GM06990 (cell line): ENCODE data around the gene LRP5.
"Not testable (repeated sequence)": the region's sequence is repeated elsewhere in the genome, so short reads cannot be mapped to it uniquely, and the experiment has no call there.

Experiments used
- DNase-seq: peaks from one replicate; pipeline ENCODE4 v3.0.0-alpha.2; 2011; ENCODE audit not compliant: insufficient read length; ENCODE audit errors: extremely low read depth
- H3K27me3 ChIP-seq: replicated peaks from 2 replicates; pipeline ENCODE4 v1.6.0; 2011; ENCODE audit warnings: low read length; ENCODE audit not compliant: control insufficient read depth, insufficient read depth
- H3K36me3 ChIP-seq: 2 replicates; pipeline ENCODE4 v1.5.1; 2011; ENCODE audit warnings: low read length; ENCODE audit not compliant: control insufficient read depth, insufficient read depth
- H3K4me3 ChIP-seq: replicated peaks from 2 replicates; pipeline ENCODE4 v1.5.1; 2011; ENCODE audit warnings: low read depth, mild to moderate bottlenecking, control low read depth, low read length
- CTCF ChIP-seq: IDR thresholded peaks from 2 replicates; pipeline ENCODE4 v1.5.1; 2011; ENCODE audit warnings: low read length, control low read depth, mild to moderate bottlenecking, inconsistent platforms; ENCODE audit not compliant: insufficient read depth, poor library complexity, severe bottlenecking

Gene LRP5

GRCh38 chr11:68445531-68446035 is 133.2 kb downstream of the LRP5 start:
- TF ChIP-seq CTCF: no peak
- peaks cover 2% of the 10 kb centered on the region for H3K36me3 ChIP-seq

GRCh38 chr11:68446046-68446725 is 133.8 kb downstream of the LRP5 start:
- Histone ChIP-seq H3K36me3 (peaks cover 2% of the 10 kb centered on the region), H3K4me3 (no peak overlapping the region), H3K27me3 (no peaks in the 10 kb centered on the region)
- no peak for DNase-seq
- TF ChIP-seq CTCF: no peak

More at GRCh38 chr11:68445531-68446035, 133.2 kb downstream of the LRP5 start:
- H3K4me3 ChIP-seq: no peak overlapping the region
- H3K27me3 ChIP-seq: no peaks in the 10 kb centered on the region
- DNase-seq: no peak

DNA sequence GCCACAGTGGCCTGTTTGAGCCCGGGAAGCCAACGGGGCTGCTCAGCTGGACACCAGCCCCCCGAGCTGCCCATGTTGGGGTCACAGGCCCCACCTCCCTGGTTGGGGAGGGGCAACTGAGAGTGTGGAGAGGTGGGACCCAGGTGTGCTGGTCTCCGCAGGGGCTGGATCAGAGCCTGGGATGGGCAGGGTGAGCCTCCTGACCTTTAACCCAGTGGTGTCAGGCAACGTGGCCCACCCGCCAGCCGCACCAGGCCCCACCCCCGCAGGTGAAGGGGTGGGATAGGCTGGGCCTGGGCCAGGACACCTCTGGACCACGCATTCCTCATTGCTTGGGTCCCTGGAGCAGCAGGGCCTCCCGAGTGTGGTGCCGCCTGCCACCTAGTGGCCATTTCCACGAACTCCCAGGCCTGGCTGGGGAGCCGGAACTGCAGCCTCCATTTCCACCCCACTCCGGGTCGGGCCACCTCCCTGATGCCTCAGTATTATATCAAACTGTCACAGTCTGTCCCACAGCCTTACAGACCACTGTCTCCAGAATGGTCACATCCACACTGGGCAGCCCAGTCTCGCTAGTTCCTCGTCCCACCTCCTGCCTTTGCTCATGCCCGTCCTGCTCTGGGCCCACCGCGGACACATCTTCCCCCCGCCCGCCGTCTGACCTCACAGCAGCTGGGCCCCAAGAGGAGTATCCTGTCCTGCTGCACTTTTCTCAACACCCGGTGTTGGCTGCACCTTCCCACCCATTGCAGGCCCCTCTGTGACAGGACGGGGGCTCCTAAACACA is 134.8 kb downstream of the LRP5 start:
- peak; percentile 63 for DNase-seq
- Histone ChIP-seq H3K36me3 (peaks cover 2% of the 10 kb centered on the region), H3K4me3 (no peak overlapping the region), H3K27me3 (no peaks in the 10 kb centered on the region)
- TF ChIP-seq CTCF: peak; percentile 93

DNA sequence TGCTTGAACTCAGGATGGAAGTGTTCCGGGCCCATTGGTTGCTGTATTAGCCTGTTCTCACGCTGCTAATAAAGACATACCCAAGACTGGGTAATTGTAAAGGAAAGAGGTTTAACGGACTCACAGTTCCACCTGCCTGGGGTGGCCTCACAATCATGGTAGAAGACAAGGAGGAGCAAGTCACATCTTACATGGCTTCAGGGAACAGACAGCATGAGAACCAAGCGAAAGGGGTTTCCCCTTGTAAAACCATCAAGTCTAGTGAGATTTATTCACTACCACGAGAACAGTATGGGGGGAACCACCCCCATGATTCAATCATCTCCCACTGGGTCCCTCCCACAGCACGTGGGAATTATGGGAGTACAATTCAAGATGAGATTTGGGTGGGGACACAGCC is 135.5 kb downstream of the LRP5 start:
- not testable (repeated sequence) for H3K27me3 ChIP-seq, DNase-seq, H3K4me3 ChIP-seq, H3K36me3 ChIP-seq

- no peak for DNase-seq
- H3K4me3 ChIP-seq: no peak overlapping the region
- no peaks in the 10 kb centered on the region for H3K36me3 ChIP-seq
- no peaks in the 10 kb centered on the region for H3K27me3 ChIP-seq
- TF ChIP-seq CTCF: no peak
These were observed 136.2 kb downstream of the LRP5 start for GRCh38 chr11:68448604-68449011.

- Histone ChIP-seq H3K36me3 (no peaks in the 10 kb centered on the region), H3K27me3 (no peaks in the 10 kb centered on the region), H3K4me3 (no peak overlapping the region)
- no peak for DNase-seq
- no peak for TF ChIP-seq CTCF
These were observed 137.6 kb downstream of the LRP5 start for GRCh38 chr11:68449951-68450350.
